HEK293 (cell line): ENCODE data around the gene SEMA4C.

ENCODE experiments used
- CTCF ChIP-seq: fragments of 450-650 bp; formaldehyde crosslinking; IDR thresholded peaks from 2 replicates; pipeline ENCODE4 v1.5.1; 2016; ENCODE audit warnings: missing biosample characterization, missing genetic modification characterization
- HOXA7 ChIP-seq: sonication (generic); formaldehyde crosslinking; IDR thresholded peaks from 2 replicates; pipeline ENCODE4 v1.8.1; 2022; ENCODE audit warnings: missing genetic modification reagents, borderline replicate concordance
- IKZF3 ChIP-seq: fragments of 450-650 bp; IDR thresholded peaks from 2 replicates; pipeline ENCODE4 v1.5.0; 2018; ENCODE audit warnings: missing biosample characterization, mild to moderate bottlenecking, missing genetic modification characterization, moderate library complexity
- ZNF112 ChIP-seq: fragments of 450-650 bp; formaldehyde crosslinking; IDR thresholded peaks from 2 replicates; pipeline ENCODE4 v1.5.0; 2017; ENCODE audit warnings: missing biosample characterization, missing genetic modification characterization
- ZNF16 ChIP-seq: fragments of 450-650 bp; formaldehyde crosslinking; IDR thresholded peaks from 2 replicates; pipeline ENCODE4 v1.5.1; 2016; ENCODE audit warnings: low read depth, missing biosample characterization, missing genetic modification characterization

GRCh38 chr2:96815326-96816126, 54.4 kb downstream of the SEMA4C start:
- TF ChIP-seq CTCF (tag by site-specific recombination) (no peak), ZNF112 (tag by site-specific recombination) (no peak), HOXA7 (CRISPR knock-in tag) (no peak), IKZF3 (peak; percentile 70), ZNF16 (tag by site-specific recombination) (no peak)
